ENCODE measurements around the gene KCNQ1. TPM values are rescaled to one million over a fixed set of nuclear protein-coding genes. Genes with fewer than 3 reads are reported as not detected.
A peak's percentile ranks its signal among the peaks of the same experiment; 100 is the strongest.

KCNQ1 gene
- total and polyA plus RNA-seq, 2 experiments from 2014 or later, result 0.45 to 0.87 TPM

DNA sequence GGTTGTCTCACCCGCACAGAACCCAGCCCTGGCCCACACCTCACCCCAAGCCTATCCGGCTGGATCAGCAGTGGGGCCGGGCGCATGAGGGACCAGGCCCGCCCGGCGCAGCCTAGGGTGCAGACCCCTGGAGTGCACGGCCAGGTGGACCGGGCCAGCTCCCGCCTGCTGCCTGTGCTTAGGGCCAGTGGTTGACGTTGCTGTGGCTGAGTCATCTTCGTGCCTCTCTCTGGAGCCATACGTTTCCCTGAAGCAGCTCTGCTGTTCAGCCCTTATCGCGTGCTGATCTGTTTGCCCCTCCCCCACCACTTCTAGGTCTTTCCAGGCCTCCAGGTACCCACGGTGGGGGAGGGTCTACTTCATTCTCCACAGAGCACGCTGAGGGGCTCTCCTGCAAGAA, 401.2 kb downstream of the KCNQ1 start:
- Histone ChIP-seq H3K4me2 (no peak overlapping the region), H3F3A (replicated peaks; ENCODE audit: low read depth) (no peaks in the 10 kb centered on the region), H4K20me1 (replicated peaks; ENCODE audit: insufficient read depth) (no peaks in the 10 kb centered on the region), H3K79me2 (replicated peaks; ENCODE audit: insufficient read depth) (no peaks in the 10 kb centered on the region), H3K4me1 (ENCODE audit: insufficient read depth) (no peaks in the 10 kb centered on the region), H3K27ac (ENCODE audit: low read depth) (no peak overlapping the region), H3K9me2 (ENCODE audit: insufficient read depth) (no peaks in the 10 kb centered on the region), H3K27me3 (ENCODE audit: insufficient read depth) (no peaks in the 10 kb centered on the region), H3K36me3 (ENCODE audit: insufficient read depth) (no peaks in the 10 kb centered on the region), H2AFZ (no peak overlapping the region), H3K4me3 (no peak overlapping the region)
- TF ChIP-seq, protein P1, sequence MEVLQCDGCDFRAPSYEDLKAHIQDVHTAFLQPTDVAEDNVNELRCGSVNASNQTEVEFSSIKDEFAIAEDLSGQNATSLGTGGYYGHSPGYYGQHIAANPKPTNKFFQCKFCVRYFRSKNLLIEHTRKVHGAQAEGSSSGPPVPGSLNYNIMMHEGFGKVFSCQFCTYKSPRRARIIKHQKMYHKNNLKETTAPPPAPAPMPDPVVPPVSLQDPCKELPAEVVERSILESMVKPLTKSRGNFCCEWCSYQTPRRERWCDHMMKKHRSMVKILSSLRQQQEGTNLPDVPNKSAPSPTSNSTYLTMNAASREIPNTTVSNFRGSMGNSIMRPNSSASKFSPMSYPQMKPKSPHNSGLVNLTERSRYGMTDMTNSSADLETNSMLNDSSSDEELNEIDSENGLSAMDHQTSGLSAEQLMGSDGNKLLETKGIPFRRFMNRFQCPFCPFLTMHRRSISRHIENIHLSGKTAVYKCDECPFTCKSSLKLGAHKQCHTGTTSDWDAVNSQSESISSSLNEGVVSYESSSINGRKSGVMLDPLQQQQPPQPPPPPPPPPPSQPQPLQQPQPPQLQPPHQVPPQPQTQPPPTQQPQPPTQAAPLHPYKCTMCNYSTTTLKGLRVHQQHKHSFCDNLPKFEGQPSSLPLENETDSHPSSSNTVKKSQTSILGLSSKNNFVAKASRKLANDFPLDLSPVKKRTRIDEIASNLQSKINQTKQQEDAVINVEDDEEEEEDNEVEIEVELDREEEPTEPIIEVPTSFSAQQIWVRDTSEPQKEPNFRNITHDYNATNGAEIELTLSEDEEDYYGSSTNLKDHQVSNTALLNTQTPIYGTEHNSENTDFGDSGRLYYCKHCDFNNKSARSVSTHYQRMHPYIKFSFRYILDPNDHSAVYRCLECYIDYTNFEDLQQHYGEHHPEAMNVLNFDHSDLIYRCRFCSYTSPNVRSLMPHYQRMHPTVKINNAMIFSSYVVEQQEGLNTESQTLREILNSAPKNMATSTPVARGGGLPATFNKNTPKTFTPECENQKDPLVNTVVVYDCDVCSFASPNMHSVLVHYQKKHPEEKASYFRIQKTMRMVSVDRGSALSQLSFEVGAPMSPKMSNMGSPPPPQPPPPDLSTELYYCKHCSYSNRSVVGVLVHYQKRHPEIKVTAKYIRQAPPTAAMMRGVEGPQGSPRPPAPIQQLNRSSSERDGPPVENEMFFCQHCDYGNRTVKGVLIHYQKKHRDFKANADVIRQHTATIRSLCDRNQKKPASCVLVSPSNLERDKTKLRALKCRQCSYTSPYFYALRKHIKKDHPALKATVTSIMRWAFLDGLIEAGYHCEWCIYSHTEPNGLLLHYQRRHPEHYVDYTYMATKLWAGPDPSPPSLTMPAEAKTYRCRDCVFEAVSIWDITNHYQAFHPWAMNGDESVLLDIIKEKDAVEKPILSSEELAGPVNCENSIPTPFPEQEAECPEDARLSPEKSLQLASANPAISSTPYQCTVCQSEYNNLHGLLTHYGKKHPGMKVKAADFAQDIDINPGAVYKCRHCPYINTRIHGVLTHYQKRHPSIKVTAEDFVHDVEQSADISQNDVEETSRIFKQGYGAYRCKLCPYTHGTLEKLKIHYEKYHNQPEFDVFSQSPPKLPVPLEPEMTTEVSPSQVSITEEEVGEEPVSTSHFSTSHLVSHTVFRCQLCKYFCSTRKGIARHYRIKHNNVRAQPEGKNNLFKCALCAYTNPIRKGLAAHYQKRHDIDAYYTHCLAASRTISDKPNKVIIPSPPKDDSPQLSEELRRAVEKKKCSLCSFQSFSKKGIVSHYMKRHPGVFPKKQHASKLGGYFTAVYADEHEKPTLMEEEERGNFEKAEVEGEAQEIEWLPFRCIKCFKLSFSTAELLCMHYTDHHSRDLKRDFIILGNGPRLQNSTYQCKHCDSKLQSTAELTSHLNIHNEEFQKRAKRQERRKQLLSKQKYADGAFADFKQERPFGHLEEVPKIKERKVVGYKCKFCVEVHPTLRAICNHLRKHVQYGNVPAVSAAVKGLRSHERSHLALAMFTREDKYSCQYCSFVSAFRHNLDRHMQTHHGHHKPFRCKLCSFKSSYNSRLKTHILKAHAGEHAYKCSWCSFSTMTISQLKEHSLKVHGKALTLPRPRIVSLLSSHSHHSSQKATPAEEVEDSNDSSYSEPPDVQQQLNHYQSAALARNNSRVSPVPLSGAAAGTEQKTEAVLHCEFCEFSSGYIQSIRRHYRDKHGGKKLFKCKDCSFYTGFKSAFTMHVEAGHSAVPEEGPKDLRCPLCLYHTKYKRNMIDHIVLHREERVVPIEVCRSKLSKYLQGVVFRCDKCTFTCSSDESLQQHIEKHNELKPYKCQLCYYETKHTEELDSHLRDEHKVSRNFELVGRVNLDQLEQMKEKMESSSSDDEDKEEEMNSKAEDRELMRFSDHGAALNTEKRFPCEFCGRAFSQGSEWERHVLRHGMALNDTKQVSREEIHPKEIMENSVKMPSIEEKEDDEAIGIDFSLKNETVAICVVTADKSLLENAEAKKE (CRISPR knock-in tag; IDR thresholded peaks at IDR 0.05), result no peak
- TF ChIP-seq ZNF114 (CRISPR knock-in tag; IDR thresholded peaks at IDR 0.05) (no peak), NANOG (IDR thresholded peaks at IDR 0.05; ENCODE audit: borderline replicate concordance) (no peak), STAT1 (IDR thresholded peaks at IDR 0.05; ENCODE audit: unreplicated experiment) (no peak)
- TF ChIP-seq, protein P2, sequence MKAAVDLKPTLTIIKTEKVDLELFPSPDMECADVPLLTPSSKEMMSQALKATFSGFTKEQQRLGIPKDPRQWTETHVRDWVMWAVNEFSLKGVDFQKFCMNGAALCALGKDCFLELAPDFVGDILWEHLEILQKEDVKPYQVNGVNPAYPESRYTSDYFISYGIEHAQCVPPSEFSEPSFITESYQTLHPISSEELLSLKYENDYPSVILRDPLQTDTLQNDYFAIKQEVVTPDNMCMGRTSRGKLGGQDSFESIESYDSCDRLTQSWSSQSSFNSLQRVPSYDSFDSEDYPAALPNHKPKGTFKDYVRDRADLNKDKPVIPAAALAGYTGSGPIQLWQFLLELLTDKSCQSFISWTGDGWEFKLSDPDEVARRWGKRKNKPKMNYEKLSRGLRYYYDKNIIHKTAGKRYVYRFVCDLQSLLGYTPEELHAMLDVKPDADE (IDR thresholded peaks at IDR 0.05), result no peak
- no peaks in the 10 kb centered on the region for H3K36me3 Mint-ChIP-seq (ENCODE audit: low read depth)
- no peak overlapping the region for H3K4me3 Mint-ChIP-seq
- H3K9me3 Mint-ChIP-seq, result no peaks in the 10 kb centered on the region
- H3K4me1 Mint-ChIP-seq, result peaks cover 2% of the 10 kb centered on the region; the same call in 1 of the 3 replicates
- H3K27me3 Mint-ChIP-seq (ENCODE audit: insufficient read depth, low read depth, poor library complexity), result peaks cover 7% of the 10 kb centered on the region
- ATAC-seq (peak; percentile 15; the same call in 2 of the 3 replicates), DNase-seq (ENCODE audit: low spot score) (peak; percentile 49)
- H3K27ac Mint-ChIP-seq, result no peak overlapping the region

DNA sequence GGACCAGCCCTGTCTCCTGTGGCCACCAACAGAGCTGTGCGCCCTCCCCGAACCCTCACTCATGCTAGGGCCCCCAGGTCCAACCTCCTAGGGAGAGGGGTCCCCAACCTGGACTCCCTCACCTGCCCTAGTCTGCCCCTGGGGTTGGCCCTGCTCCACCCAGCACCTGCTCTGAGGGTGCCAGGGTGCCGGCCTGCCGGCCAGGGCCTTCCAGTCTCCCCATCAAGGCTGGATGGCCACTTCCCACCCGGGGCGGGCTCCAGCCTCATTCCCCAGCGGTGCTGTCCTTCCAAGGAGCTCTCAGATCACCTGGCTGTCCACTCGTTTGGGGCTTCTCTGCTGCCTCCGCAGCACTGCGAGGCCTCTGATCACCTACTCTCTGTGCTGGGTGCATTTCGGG, 401.7 kb downstream of the KCNQ1 start:
- 0 out of 2 replicates have a peak overlapping the region, but pooled peaks have one; percentile 59 for H3K27ac Mint-ChIP-seq
- no peak overlapping the region for H3K4me2 ChIP-seq
- no peak overlapping the region for H2AFZ ChIP-seq
- H3K79me2 ChIP-seq (replicated peaks; ENCODE audit: insufficient read depth), result no peaks in the 10 kb centered on the region
- H3K4me1 ChIP-seq (ENCODE audit: insufficient read depth), result no peaks in the 10 kb centered on the region
- no peak overlapping the region for H3K4me3 Mint-ChIP-seq
- H3K36me3 ChIP-seq (ENCODE audit: insufficient read depth), result no peaks in the 10 kb centered on the region
- H3K4me1 Mint-ChIP-seq, result peaks cover 4% of the 10 kb centered on the region; the same call in 2 of the 3 replicates
- H3K36me3 Mint-ChIP-seq (ENCODE audit: low read depth), result no peaks in the 10 kb centered on the region
- no peaks in the 10 kb centered on the region for H4K20me1 ChIP-seq (replicated peaks; ENCODE audit: insufficient read depth)
- DNase-seq (ENCODE audit: low spot score) (no peak), ATAC-seq (no peak)
- peaks cover 8% of the 10 kb centered on the region for H3K27me3 Mint-ChIP-seq (ENCODE audit: insufficient read depth, low read depth, poor library complexity)
- no peaks in the 10 kb centered on the region for H3K27me3 ChIP-seq (ENCODE audit: insufficient read depth)
- no peaks in the 10 kb centered on the region for H3K9me3 Mint-ChIP-seq
- H3F3A ChIP-seq (replicated peaks; ENCODE audit: low read depth), result no peaks in the 10 kb centered on the region
- H3K4me3 ChIP-seq, result no peak overlapping the region
- H3K9me2 ChIP-seq (ENCODE audit: insufficient read depth), result no peaks in the 10 kb centered on the region
- no peak overlapping the region for H3K27ac ChIP-seq (ENCODE audit: low read depth)
- TF ChIP-seq POLR2AphosphoS5 (IDR thresholded peaks at IDR 0.05; ENCODE audit: low read depth) (no peak), EZH2phosphoT487 (IDR thresholded peaks at IDR 0.05; ENCODE audit: unreplicated experiment) (no peak)
- TF ChIP-seq, protein P3, sequence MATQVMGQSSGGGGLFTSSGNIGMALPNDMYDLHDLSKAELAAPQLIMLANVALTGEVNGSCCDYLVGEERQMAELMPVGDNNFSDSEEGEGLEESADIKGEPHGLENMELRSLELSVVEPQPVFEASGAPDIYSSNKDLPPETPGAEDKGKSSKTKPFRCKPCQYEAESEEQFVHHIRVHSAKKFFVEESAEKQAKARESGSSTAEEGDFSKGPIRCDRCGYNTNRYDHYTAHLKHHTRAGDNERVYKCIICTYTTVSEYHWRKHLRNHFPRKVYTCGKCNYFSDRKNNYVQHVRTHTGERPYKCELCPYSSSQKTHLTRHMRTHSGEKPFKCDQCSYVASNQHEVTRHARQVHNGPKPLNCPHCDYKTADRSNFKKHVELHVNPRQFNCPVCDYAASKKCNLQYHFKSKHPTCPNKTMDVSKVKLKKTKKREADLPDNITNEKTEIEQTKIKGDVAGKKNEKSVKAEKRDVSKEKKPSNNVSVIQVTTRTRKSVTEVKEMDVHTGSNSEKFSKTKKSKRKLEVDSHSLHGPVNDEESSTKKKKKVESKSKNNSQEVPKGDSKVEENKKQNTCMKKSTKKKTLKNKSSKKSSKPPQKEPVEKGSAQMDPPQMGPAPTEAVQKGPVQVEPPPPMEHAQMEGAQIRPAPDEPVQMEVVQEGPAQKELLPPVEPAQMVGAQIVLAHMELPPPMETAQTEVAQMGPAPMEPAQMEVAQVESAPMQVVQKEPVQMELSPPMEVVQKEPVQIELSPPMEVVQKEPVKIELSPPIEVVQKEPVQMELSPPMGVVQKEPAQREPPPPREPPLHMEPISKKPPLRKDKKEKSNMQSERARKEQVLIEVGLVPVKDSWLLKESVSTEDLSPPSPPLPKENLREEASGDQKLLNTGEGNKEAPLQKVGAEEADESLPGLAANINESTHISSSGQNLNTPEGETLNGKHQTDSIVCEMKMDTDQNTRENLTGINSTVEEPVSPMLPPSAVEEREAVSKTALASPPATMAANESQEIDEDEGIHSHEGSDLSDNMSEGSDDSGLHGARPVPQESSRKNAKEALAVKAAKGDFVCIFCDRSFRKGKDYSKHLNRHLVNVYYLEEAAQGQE (IDR thresholded peaks at IDR 0.05; ENCODE audit: unreplicated experiment), result no peak

Data from GM23338 (cell line).